GM12873 (cell line): Measurements from ENCODE around the gene ASNSD1.

ENCODE experiments used
- TF ChIP-seq, protein P1 (sequence below): IDR thresholded peaks from 2 replicates; pipeline ENCODE4 v1.5.1; 2012; ENCODE audit warnings: low read depth, mild to moderate bottlenecking, moderate library complexity, low read length, control low read depth; ENCODE audit not compliant: insufficient read depth; ENCODE audit errors: missing control alignments

ASNSD1 gene

DNA sequence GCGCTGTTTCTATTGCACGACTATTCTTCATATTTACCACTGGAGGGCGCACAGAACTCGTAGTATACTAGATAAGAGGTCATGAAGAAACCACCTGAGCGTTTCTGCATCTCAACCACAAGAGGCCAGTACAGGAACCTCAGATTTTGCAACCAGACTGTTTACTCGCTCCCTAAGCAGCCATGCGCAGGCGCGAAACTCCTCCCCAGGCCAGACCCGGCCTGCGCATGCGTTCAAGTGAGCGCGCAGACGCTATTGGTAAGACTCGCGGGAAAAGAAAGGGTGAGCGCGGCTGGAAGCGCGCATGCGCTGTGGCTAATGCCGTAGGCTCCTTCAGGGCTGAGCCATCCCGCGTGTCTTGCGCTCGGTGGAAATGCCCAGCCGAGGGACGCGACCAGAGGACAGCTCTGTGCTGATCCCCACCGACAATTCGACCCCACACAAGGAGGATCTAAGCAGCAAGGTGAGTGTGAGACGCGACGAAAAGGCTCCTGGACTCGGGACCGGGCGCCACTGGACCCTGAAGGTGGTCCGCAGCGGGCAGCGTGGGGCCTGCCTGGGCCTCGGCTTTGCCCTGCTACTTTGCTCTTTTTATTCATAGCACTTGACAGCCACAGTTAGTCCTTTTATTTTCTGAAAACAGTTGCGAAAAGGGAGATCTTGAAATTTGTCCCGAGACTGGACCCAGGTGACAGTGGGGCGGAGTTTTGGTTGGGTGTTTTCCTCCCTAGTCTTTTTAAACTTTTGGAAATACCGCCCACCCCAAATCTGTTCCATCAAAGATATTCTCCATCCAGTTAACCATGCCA lies at the start of gene ASNSD1:
Gene ASNSD1 (plus strand): TSS at position 312 of the 809 bp plus-strand sequence. CDS start 4,674 bp downstream, outside the sequence.
- TF ChIP-seq, protein P1, sequence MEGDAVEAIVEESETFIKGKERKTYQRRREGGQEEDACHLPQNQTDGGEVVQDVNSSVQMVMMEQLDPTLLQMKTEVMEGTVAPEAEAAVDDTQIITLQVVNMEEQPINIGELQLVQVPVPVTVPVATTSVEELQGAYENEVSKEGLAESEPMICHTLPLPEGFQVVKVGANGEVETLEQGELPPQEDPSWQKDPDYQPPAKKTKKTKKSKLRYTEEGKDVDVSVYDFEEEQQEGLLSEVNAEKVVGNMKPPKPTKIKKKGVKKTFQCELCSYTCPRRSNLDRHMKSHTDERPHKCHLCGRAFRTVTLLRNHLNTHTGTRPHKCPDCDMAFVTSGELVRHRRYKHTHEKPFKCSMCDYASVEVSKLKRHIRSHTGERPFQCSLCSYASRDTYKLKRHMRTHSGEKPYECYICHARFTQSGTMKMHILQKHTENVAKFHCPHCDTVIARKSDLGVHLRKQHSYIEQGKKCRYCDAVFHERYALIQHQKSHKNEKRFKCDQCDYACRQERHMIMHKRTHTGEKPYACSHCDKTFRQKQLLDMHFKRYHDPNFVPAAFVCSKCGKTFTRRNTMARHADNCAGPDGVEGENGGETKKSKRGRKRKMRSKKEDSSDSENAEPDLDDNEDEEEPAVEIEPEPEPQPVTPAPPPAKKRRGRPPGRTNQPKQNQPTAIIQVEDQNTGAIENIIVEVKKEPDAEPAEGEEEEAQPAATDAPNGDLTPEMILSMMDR: peak; percentile 83

DNA sequence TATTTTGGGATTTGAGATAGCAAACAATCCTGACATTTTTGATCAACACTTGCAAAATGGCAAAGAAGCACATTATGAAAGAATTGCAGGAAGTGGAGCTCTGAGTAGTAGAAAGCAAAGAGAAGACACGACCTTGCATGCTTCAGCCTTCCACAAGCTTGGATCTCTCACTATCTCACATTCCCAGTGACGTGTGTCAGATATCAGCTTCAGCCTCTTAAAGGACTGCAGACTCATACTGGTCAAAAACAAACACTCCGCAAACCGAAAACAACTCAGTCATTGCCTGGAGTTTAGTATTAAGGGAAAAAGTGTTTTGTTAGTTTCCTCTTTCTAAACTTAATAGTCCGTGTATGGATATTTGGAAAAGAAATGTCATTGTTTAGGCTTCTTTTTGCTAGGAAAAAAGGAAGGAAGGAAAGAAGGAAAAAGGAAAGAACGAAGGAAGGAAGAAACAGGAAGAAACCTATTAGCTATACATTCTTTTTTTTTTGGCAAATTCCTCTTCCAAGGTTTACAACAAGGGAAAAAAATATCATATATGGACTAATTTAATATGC lies 48.1 kb upstream of the ASNSD1 start:
- TF ChIP-seq, protein P1: no peak

DNA sequence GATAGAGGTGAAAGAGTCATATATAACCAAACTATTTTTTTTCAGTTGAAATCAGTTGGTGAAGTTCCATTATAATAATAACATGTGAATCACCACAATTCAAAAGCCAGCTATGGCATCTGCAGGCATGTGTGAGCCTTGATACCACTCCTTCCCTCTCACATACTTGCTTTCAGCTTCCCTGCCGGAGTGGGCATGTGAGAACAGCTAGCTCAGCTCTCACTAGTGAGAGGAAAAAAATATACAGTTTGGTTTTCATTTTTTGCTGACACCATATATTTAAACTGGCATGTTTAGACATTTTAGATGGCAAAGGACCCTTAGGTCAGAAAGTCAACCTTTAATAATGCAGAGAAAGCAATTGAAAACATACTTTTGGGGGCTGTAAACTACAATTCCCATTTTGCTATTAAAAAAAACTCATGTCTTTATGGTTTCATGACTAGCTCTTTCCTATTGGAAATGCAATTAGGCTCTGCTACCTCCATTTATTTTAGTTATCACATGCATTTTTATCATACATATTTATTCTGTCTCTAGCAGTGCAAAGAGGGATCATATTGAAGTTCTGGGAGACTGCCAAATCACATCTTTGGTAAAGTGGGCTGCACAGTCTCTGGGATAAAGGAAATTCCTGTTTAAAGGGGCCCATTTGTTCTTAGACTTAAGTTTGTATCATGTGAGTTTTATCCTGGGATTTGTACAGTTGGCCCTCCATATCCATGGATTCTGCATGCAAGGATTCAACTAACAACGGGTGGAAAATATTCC lies 47.4 kb upstream of the ASNSD1 start:
- TF ChIP-seq, protein P1: no peak

DNA sequence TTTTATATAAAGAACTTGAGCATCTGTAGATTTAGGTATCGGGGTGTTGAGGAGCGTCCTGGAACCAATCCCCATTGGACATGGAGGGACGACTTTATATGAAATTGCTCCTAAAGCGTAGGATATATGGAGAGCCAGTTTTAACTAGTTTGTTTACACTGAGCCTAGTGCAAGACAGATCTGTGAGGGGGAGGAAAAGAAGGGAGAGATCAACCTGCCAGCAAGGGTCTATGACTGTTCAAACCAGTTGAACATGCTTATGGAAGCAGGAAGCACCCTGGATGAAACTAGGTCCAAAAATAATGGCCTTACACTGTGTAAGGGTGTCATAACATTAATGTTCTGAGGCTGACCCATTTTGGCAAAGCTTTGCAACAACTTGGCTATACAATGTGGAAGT lies 46.7 kb upstream of the ASNSD1 start:
- TF ChIP-seq, protein P1: no peak

DNA sequence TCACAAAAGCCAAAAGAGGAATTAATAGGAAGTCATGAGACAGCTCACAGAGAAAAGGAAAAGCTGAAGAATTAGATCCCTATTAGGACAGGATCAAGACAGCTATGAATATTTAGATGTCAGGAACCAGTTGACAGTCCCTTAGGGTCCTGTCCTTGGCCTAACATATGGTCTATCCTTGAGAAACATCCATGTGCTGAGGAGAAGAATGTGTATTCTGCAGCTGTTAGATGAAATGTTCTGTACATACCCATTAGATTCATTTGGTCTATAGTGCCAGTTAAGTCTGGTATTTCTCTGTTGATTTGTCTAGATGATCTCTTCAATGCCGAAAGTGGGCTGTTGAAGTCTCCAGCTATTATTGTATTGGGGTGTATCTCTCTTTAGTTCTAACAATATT lies 43.1 kb upstream of the ASNSD1 start:
- TF ChIP-seq, protein P1: no peak

DNA sequence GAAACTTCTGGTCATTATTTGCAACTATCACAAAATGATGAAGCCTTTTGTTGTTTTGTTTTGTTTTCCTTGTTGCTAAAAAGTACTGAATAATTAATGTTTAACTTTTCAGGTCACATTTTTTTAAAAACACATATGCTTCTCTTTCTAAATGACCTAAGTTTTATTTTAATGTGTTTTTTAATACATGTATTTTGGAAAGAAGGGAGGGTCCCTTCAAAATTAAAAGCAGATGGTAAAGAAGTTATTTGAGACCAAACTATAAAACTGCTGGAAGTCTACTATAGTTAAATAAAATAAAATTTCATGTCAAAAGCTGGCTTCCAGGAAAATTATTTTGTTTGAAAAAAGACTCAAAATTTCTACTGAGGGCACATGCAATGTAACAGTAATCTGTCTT lies 39.5 kb upstream of the ASNSD1 start:
- TF ChIP-seq, protein P1: no peak

DNA sequence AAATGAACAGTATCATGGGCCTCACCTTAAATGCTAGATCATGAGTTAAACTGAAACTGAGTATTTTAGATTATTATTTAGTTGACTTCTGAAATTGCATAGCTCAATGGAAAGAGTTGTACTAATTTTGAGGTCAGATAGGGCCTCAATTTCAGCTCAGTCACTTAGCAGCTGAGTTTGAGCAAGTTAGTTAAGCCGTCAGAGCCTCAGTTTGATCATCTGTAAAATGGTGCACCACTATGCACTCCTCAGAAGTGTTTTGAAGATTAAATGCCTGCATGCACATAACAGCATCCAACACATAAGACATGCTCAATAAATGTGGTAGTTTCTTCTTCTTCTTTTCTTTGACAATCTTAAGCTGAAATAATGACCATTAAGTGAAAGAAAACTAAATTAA lies 38.2 kb upstream of the ASNSD1 start:
- TF ChIP-seq, protein P1: no peak
